Central memory CD8-positive, alpha-beta T cell (primary cell): Measurements from ENCODE around the gene SGMS1.
"Not testable (repeated sequence)": the region's sequence is repeated elsewhere in the genome, so short reads cannot be mapped to it uniquely, and the experiment has no call there.

ENCODE experiments used
- ATAC-seq: fragments of 150-1000 bp; cut with Tn5 transposase; replicated peaks from 2 replicates; pipeline ENCODE4 v1.10.0; 2022; ENCODE audit warnings: mild to moderate bottlenecking, moderate FRiP score, moderate number of reproducible peaks; ENCODE audit not compliant: poor library complexity, severe bottlenecking; ENCODE audit errors: extremely low read depth
- DNase-seq, 2 donors: peaks; one replicate each; pipeline ENCODE4 v3.0.0; 2021; ENCODE audit warnings: low spot score in 2 of 2
- H3K27ac Mint-ChIP-seq: one replicate; pipeline ENCODE4 v1.8.0; 2022; ENCODE audit warnings: low read depth, mild to moderate bottlenecking, moderate library complexity, mixed read lengths
- H3K27me3 Mint-ChIP-seq: one replicate; pipeline ENCODE4 v1.8.0; 2022; ENCODE audit warnings: mixed read lengths
- H3K36me3 Mint-ChIP-seq: one replicate; pipeline ENCODE4 v1.8.0; 2022; ENCODE audit warnings: mild to moderate bottlenecking, moderate library complexity, mixed read lengths; ENCODE audit not compliant: insufficient read depth
- H3K4me1 Mint-ChIP-seq: one replicate; pipeline ENCODE4 v1.8.0; 2022; ENCODE audit warnings: mixed read lengths
- H3K4me3 Mint-ChIP-seq: one replicate; pipeline ENCODE4 v1.8.0; 2022; ENCODE audit warnings: mild to moderate bottlenecking, moderate library complexity, mixed read lengths
- H3K9me3 Mint-ChIP-seq: one replicate; pipeline ENCODE4 v1.8.0; 2022; ENCODE audit warnings: mixed read lengths

Gene SGMS1

GRCh38 chr10:50651808-50652207 is 28.1 kb upstream of the SGMS1 start:
- Mint-ChIP-seq H3K27me3 (no peaks in the 10 kb centered on the region), H3K9me3 (no peaks in the 10 kb centered on the region), H3K27ac (no peak overlapping the region)

GRCh38 chr10:50650481-50650880 is 26.7 kb upstream of the SGMS1 start:
- H3K36me3 Mint-ChIP-seq, result peaks cover 2% of the 10 kb centered on the region
- H3K9me3 Mint-ChIP-seq, result no peaks in the 10 kb centered on the region
- ATAC-seq, result no peak
- no peak for DNase-seq
- H3K4me3 Mint-ChIP-seq, result no peak overlapping the region
- peaks cover 15% of the 10 kb centered on the region for H3K4me1 Mint-ChIP-seq
- no peaks in the 10 kb centered on the region for H3K27me3 Mint-ChIP-seq
- no peak overlapping the region for H3K27ac Mint-ChIP-seq

More at GRCh38 chr10:50651808-50652207, 28.1 kb upstream of the SGMS1 start:
- Mint-ChIP-seq H3K4me1 (peaks cover 15% of the 10 kb centered on the region), H3K4me3 (no peak overlapping the region), H3K36me3 (no peaks in the 10 kb centered on the region)
- DNase-seq (no peak), ATAC-seq (no peak)

- no peaks in the 10 kb centered on the region for H3K9me3 Mint-ChIP-seq
- H3K27me3 Mint-ChIP-seq, result no peaks in the 10 kb centered on the region
- no peak overlapping the region for H3K27ac Mint-ChIP-seq
- peaks cover 2% of the 10 kb centered on the region for H3K36me3 Mint-ChIP-seq
- H3K4me1 Mint-ChIP-seq, result peaks cover 14% of the 10 kb centered on the region
- no peak overlapping the region for H3K4me3 Mint-ChIP-seq
- no peak for ATAC-seq
- DNase-seq, result no peak
These were observed 25.1 kb upstream of the SGMS1 start for GRCh38 chr10:50648935-50649227.

- no peak overlapping the region for H3K4me3 Mint-ChIP-seq
- H3K9me3 Mint-ChIP-seq, result no peaks in the 10 kb centered on the region
- no peaks in the 10 kb centered on the region for H3K27me3 Mint-ChIP-seq
- H3K4me1 Mint-ChIP-seq, result peaks cover 8% of the 10 kb centered on the region
- no peak overlapping the region for H3K27ac Mint-ChIP-seq
- DNase-seq (no peak), ATAC-seq (no peak)
- peaks cover 2% of the 10 kb centered on the region for H3K36me3 Mint-ChIP-seq
These were observed 24.6 kb upstream of the SGMS1 start for GRCh38 chr10:50648089-50648934.

- not testable (repeated sequence) for H3K4me1 Mint-ChIP-seq, H3K36me3 Mint-ChIP-seq, H3K9me3 Mint-ChIP-seq, H3K4me3 Mint-ChIP-seq, ATAC-seq, H3K27ac Mint-ChIP-seq, DNase-seq, H3K27me3 Mint-ChIP-seq
These were observed 23.6 kb upstream of the SGMS1 start for GRCh38 chr10:50647350-50647749.

GRCh38 chr10:50645236-50645635 is 21.5 kb upstream of the SGMS1 start:
- no peak for ATAC-seq
- Mint-ChIP-seq H3K27ac (no peak overlapping the region), H3K4me3 (no peak overlapping the region), H3K36me3 (peaks cover 2% of the 10 kb centered on the region), H3K9me3 (no peaks in the 10 kb centered on the region), H3K4me1 (no peaks in the 10 kb centered on the region), H3K27me3 (no peaks in the 10 kb centered on the region)
- no peak for DNase-seq

GRCh38 chr10:50641626-50642025 is 17.9 kb upstream of the SGMS1 start:
- Mint-ChIP-seq H3K36me3 (peaks cover 3% of the 10 kb centered on the region), H3K27me3 (no peaks in the 10 kb centered on the region), H3K9me3 (no peaks in the 10 kb centered on the region), H3K27ac (no peak overlapping the region), H3K4me3 (no peak overlapping the region), H3K4me1 (peaks cover 15% of the 10 kb centered on the region)
- DNase-seq (no peak), ATAC-seq (no peak)

GRCh38 chr10:50640238-50640637 is 16.5 kb upstream of the SGMS1 start:
- no peak for DNase-seq
- no peak overlapping the region for H3K27ac Mint-ChIP-seq
- no peaks in the 10 kb centered on the region for H3K9me3 Mint-ChIP-seq
- peaks cover 29% of the 10 kb centered on the region for H3K4me1 Mint-ChIP-seq
- no peaks in the 10 kb centered on the region for H3K27me3 Mint-ChIP-seq
- no peak overlapping the region for H3K4me3 Mint-ChIP-seq
- peaks cover 1% of the 10 kb centered on the region for H3K36me3 Mint-ChIP-seq
- no peak for ATAC-seq

- DNase-seq (peak in 1 of 2 donors; percentile 29), ATAC-seq (peak; percentile 90)
- no peaks in the 10 kb centered on the region for H3K9me3 Mint-ChIP-seq
- H3K36me3 Mint-ChIP-seq, result peaks cover 4% of the 10 kb centered on the region
- peaks cover 37% of the 10 kb centered on the region for H3K4me1 Mint-ChIP-seq
- H3K27ac Mint-ChIP-seq, result peak overlapping the region; percentile 1
- H3K4me3 Mint-ChIP-seq, result peak overlapping the region; percentile 70
- H3K27me3 Mint-ChIP-seq, result no peaks in the 10 kb centered on the region
These were observed 13.1 kb upstream of the SGMS1 start for GRCh38 chr10:50636618-50637579.

- no peak overlapping the region for H3K27ac Mint-ChIP-seq
These were observed 11.5 kb upstream of the SGMS1 start for GRCh38 chr10:50635286-50635685.

GRCh38 chr10:50634479-50634878 is 10.7 kb upstream of the SGMS1 start:
- Mint-ChIP-seq H3K4me1 (peaks cover 37% of the 10 kb centered on the region), H3K27me3 (no peaks in the 10 kb centered on the region), H3K36me3 (peaks cover 4% of the 10 kb centered on the region), H3K9me3 (no peaks in the 10 kb centered on the region), H3K27ac (no peak overlapping the region), H3K4me3 (no peak overlapping the region)
- DNase-seq (no peak), ATAC-seq (no peak)

More at GRCh38 chr10:50635286-50635685, 11.5 kb upstream of the SGMS1 start:
- Mint-ChIP-seq H3K36me3 (peaks cover 4% of the 10 kb centered on the region), H3K4me1 (peaks cover 37% of the 10 kb centered on the region), H3K4me3 (peak overlapping the region; percentile 70), H3K9me3 (no peaks in the 10 kb centered on the region), H3K27me3 (no peaks in the 10 kb centered on the region)
- DNase-seq (no peak), ATAC-seq (no peak)

- ATAC-seq (no peak), DNase-seq (no peak)
- Mint-ChIP-seq H3K4me1 (peaks cover 16% of the 10 kb centered on the region), H3K9me3 (no peaks in the 10 kb centered on the region), H3K27me3 (no peaks in the 10 kb centered on the region), H3K4me3 (no peak overlapping the region), H3K27ac (no peak overlapping the region), H3K36me3 (peaks cover 3% of the 10 kb centered on the region)
These were observed 7.3 kb upstream of the SGMS1 start for GRCh38 chr10:50631052-50631451.
